Measurements from ENCODE around the gene DENND10.
"Not testable (repeated sequence)": the region's sequence is repeated elsewhere in the genome, so short reads cannot be mapped to it uniquely, and the experiment has no call there.

Gene DENND10

GRCh38 chr10:119177708-119178371 lies 73.9 kb downstream of the DENND10 start:
- no peak for DNase-seq

GRCh38 chr10:119178372-119179119 lies 74.6 kb downstream of the DENND10 start, which contains the start of gene PRDX3:
Gene PRDX3, minus strand, starts transcription at chr10:119178812. Its CDS starts 22 bp downstream, at chr10:119178790.
- DNase-seq: peak; percentile 89

- DNase-seq: not testable (repeated sequence)
Measured at GRCh38 chr10:119180850-119181400, 77.0 kb downstream of the DENND10 start.

- no peak for DNase-seq
Measured at GRCh38 chr10:119183664-119184412, 79.9 kb downstream of the DENND10 start.

Measured in NCI-H345 (cell line).